Progenitor cell of endocrine pancreas (in vitro differentiated cells): ENCODE data around the gene SERINC5. TPM values are rescaled to one million over a fixed set of nuclear protein-coding genes. Genes with fewer than 3 reads are reported as not detected.
A peak's percentile ranks its signal among the peaks of the same experiment; 100 is the strongest.
"Not testable (repeated sequence)": the region's sequence is repeated elsewhere in the genome, so short reads cannot be mapped to it uniquely, and the experiment has no call there.

ENCODE experiments used
- DNase-seq: peaks from one replicate; pipeline ENCODE4 v3.0.0; 2021; ENCODE audit warnings: low spot score; ENCODE audit not compliant: unreplicated experiment
- H3K27ac Mint-ChIP-seq: 2 replicates; pipeline ENCODE4 v1.8.0; 2021; ENCODE audit warnings: mild to moderate bottlenecking, moderate library complexity, mixed read lengths
- H3K27me3 Mint-ChIP-seq: 2 replicates; pipeline ENCODE4 v1.8.0; 2021; ENCODE audit warnings: mixed read lengths
- H3K36me3 Mint-ChIP-seq: 2 replicates; pipeline ENCODE4 v1.8.0; 2022; ENCODE audit warnings: mixed read lengths; ENCODE audit not compliant: insufficient read depth
- H3K4me1 Mint-ChIP-seq: 2 replicates; pipeline ENCODE4 v1.8.0; 2021; ENCODE audit warnings: low read depth, mixed read lengths
- H3K4me3 Mint-ChIP-seq: 2 replicates; pipeline ENCODE4 v1.8.0; 2021; ENCODE audit warnings: low read depth, mild to moderate bottlenecking, moderate library complexity, mixed read lengths
- H3K9me3 Mint-ChIP-seq: 2 replicates; pipeline ENCODE4 v1.8.0; 2021; ENCODE audit warnings: low read depth, mixed read lengths
- CTCF ChIP-seq: fragments of 200-600 bp; sonication (generic); IDR thresholded peaks from one replicate; pipeline ENCODE4 v1.5.0; 2021; ENCODE audit warnings: antibody characterized with exemption, mild to moderate bottlenecking; ENCODE audit not compliant: unreplicated experiment
- total RNA-seq: library from RNA; stranded (reverse); gene quantifications from 2 replicates; pipeline ENCODE4 v1.2.1, GENCODE V29; 2021

The SERINC5 gene
- total RNA-seq, 1 donor from 2014 or later, result 198 TPM

DNA sequence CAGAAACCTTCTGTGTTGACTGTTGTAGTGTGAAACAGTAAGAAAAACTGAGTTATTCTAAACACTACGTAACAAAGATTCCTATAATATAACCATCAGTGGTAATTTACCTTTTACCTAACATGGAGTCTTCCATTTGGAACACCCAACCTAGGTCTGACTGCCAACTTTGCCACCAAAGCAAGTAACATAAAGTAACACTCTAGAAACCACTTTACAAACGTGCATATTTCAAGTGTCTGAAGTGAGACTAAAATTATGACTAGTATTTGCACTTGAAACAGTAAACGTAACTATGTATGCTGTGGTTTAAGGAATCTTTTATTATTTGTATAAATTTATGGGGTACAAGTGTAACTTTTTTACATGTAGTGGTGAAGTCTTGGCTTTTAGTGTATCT, 95.6 kb downstream of the SERINC5 start:
- no peak for DNase-seq
- Mint-ChIP-seq H3K27me3 (no peaks in the 10 kb centered on the region), H3K9me3 (peaks cover 16% of the 10 kb centered on the region), H3K36me3 (peaks cover 72% of the 10 kb centered on the region), H3K27ac (no peak overlapping the region), H3K4me1 (peaks cover 24% of the 10 kb centered on the region), H3K4me3 (no peak overlapping the region)
- no peak for TF ChIP-seq CTCF

- no peak overlapping the region for H3K4me3 Mint-ChIP-seq
- H3K9me3 Mint-ChIP-seq, result peaks cover 16% of the 10 kb centered on the region
- peaks cover 75% of the 10 kb centered on the region for H3K36me3 Mint-ChIP-seq
- TF ChIP-seq CTCF, result no peak
- no peaks in the 10 kb centered on the region for H3K27me3 Mint-ChIP-seq
- H3K27ac Mint-ChIP-seq, result peak overlapping the region; percentile 77
- no peak for DNase-seq
- peaks cover 26% of the 10 kb centered on the region for H3K4me1 Mint-ChIP-seq
Observed at GRCh38 chr5:80159133-80159815, 96.6 kb downstream of the SERINC5 start.

DNA sequence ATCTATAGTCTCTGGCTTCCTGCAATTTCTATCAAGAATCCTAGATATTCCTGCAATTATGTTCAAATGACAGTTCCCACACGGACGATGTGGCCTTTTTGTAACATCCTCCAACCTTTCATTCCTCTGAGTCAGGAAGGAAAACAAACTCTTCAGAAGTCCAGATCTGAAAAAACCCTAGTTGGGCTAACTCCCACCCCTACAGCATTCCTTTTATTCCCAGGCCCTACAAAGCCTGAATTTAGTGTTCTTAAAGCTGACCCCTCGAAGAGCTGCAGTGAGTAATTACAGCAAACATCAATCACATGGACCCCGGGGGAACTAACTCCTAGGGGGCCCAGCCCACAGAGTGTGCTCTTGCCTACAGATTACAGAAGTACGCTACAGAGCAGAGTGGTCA, 99.7 kb downstream of the SERINC5 start:
- DNase-seq, result no peak
- Mint-ChIP-seq H3K27me3 (no peaks in the 10 kb centered on the region), H3K36me3 (peaks cover 63% of the 10 kb centered on the region), H3K27ac (peak overlapping the region; percentile 67), H3K9me3 (peaks cover 1% of the 10 kb centered on the region), H3K4me1 (peaks cover 46% of the 10 kb centered on the region), H3K4me3 (no peak overlapping the region)
- TF ChIP-seq CTCF, result no peak

DNA sequence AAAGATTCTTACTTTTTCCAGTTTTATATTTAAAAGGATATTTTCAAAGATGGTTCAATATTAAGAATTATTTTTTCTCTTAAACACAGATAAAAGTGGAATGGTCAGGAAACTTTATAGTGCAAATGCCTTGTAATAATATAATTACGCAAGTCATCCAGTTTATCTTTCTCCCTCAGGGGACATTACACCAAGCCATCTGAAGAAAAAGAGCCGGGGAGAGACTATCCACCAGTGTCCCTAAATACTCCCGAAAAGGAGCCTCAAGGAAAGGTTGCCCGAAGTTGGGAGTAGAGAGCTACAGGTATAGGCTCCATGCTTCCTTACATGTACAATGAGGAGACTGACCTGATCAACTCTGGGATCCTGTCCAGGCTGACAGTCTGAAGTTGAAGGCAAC, 101.1 kb downstream of the SERINC5 start:
- no peak for TF ChIP-seq CTCF
- Mint-ChIP-seq H3K4me3 (no peak overlapping the region), H3K9me3 (no peaks in the 10 kb centered on the region), H3K27ac (peak overlapping the region; percentile 78), H3K36me3 (peaks cover 64% of the 10 kb centered on the region), H3K27me3 (no peaks in the 10 kb centered on the region), H3K4me1 (peaks cover 53% of the 10 kb centered on the region)
- no peak for DNase-seq

DNA sequence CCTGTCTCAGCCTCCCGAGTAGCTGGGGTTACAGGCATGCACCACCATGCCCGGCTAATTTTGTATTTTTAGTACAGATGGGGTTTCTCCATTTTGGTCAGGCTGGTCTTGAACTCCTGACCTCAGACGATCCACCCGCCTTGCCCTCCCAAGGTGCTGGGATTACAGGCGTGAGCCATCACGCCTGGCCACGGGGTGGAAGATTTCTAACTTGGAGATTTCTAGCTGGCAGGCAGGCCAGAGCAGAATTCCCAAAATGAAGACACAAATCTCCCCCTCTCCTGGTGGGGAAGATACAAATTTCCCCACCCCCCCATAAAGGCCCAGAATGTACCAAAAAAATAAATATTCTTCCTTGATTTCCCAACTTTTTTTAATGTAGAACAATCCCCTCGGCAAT, 101.6 kb downstream of the SERINC5 start:
- H3K9me3 Mint-ChIP-seq, H3K4me3 Mint-ChIP-seq, DNase-seq, H3K27me3 Mint-ChIP-seq: not testable (repeated sequence)
- Mint-ChIP-seq H3K27ac (peak overlapping the region; percentile 76), H3K4me1 (peaks cover 52% of the 10 kb centered on the region), H3K36me3 (peaks cover 59% of the 10 kb centered on the region)

DNA sequence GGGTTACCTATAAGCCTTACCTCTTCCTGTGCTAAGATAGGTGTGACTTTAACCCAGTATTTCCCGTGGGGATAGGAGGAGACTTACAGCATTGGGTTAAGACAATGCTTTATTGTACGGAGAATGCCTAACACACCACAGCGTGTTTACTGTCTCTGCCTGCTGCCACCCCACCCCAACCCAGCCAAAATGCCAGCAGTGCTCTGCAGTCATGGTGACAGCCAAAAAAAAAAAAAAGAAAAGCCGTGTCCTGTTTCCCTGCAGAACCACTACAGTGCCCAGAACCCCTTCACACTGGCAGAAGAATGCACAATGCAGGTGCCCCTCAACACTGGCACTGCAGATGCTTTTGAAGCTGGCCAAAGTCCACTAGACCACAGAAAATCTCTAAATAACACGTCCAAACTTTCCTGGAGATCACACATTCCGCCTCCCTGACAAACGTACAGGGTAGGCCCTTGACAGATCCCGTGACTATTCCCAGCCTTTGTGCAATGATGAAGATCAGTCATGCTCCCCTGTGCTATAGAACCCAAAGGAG, 102.2 kb downstream of the SERINC5 start:
- no peak for DNase-seq
- H3K36me3 Mint-ChIP-seq, result peaks cover 53% of the 10 kb centered on the region

More for the DNA sequence above, 102.2 kb downstream of the SERINC5 start:
- H3K4me3 Mint-ChIP-seq, result no peak overlapping the region
- H3K4me1 Mint-ChIP-seq, result peaks cover 50% of the 10 kb centered on the region
- no peaks in the 10 kb centered on the region for H3K27me3 Mint-ChIP-seq
- H3K9me3 Mint-ChIP-seq, result no peaks in the 10 kb centered on the region
- no peak for TF ChIP-seq CTCF
- H3K27ac Mint-ChIP-seq, result peak overlapping the region; percentile 76
